ENCODE measurements around the gene CPOX.
A peak's percentile ranks its signal among the peaks of the same experiment; 100 is the strongest.

Gene CPOX

DNA sequence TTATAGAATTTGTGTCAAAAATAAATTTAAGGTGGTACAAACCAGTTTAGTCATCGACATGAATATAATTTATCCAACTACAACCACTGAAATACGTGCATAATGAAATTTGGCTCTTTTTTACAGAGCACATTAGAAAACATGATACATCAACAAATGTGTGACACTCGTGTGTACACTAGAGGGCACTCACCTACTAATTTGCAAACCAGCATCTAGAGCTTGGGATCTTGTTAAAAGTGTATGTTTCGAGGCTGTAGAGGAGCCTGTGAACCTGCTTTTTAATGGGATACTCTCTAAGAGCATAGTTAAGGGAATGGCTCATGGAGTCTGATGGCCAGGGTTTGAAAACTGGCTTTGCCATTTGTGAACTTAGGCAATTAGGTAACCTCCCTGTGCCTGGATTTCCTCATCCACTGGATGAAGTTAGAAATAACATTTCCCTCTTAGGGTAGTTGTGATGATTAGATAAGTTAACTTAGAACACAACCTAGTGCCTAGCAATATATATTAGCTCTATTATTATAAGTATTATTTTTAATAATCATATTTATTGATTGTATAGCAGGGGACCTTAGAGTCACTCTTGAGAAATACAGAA, 8.8 kb upstream of the CPOX start:
- no peak overlapping the region for H3K4me3 ChIP-seq (ENCODE audit: control insufficient read depth, low read depth, low read length)
- peak; percentile 75 for DNase-seq (ENCODE audit: low read depth)
- TF ChIP-seq CTCF (conservative IDR thresholded peaks at IDR 0.05; ENCODE audit: control insufficient read depth, insufficient read depth, low read depth, low read length) = peak; percentile 83

GRCh38 chr3:98601180-98601579, 7.8 kb upstream of the CPOX start:
- no peak overlapping the region for H3K4me3 ChIP-seq (ENCODE audit: control insufficient read depth, low read depth, low read length)
- no peak for TF ChIP-seq CTCF (conservative IDR thresholded peaks at IDR 0.05; ENCODE audit: control insufficient read depth, insufficient read depth, low read depth, low read length)
- no peak for DNase-seq (ENCODE audit: low read depth)

DNA sequence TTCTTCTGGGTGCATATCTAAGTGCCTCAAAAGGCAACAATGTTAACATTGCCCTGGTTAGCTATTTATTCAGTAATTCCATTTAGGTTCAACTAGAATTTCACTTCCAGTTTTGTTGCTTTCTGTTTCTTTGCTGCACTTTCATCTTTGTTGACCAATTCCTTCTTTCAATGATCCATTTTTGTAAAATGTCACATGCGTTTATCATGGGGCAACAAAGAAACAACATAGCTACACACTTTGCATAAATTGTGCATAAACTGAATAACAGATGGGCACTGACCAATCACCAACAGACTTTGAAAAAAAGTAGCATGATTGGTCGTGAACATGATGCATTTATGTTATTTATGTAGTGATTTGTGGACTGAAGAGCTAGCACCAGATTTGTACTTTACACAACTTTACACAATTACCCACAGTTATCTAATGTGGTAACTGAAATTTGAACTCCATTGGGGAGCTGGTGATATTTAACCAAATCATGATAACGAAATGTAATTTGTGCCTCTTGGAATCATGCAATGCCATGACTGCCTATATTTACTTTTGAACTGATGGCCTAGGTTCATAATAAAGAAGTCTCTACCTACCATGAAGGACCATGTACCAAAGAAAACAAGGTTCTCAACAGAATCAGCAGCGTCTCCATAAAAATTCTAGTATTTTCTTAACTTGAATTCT, 7.1 kb upstream of the CPOX start:
- no peak for DNase-seq (ENCODE audit: low read depth)
- H3K4me3 ChIP-seq (ENCODE audit: control insufficient read depth, low read depth, low read length) = no peak overlapping the region
- TF ChIP-seq CTCF (conservative IDR thresholded peaks at IDR 0.05; ENCODE audit: control insufficient read depth, insufficient read depth, low read depth, low read length) = no peak

DNA sequence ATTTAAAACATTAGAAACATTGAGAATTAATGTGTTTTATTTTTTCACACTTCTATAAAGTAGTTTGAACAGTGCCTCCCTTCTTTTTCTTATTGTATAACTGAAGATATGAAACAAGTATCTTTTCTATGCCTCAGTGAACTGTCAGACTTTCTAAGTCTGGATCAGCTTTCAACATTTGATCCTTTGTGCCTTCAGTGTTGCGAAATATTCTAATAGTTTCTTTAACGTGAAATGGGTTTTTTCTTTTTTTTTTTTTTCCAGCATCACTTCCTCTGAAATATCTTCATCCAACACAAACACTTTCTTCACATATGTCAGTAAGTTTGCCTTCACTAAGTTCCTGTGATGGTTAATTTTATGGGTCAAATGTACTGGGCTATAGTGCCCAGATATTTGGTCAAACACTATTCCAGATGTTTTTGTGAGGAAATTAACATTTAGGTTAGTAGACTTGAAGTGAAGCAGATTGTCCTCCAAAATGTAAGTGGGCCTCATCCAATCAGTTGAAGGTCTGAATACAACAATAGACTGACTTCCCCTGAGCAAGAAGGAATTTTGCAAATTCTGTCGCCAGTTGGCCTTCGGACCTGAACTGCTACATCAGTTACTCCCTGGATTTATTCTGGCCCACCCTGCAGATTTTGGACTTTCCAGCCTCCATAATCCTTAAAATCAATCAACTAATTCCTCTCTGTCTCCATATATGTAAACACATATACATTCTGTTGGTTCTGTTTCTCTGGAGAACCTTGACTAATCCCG, 6.4 kb upstream of the CPOX start:
- H3K4me3 ChIP-seq (ENCODE audit: control insufficient read depth, low read depth, low read length) = no peak overlapping the region
- peak; percentile 22 for DNase-seq (ENCODE audit: low read depth)
- TF ChIP-seq CTCF (conservative IDR thresholded peaks at IDR 0.05; ENCODE audit: control insufficient read depth, insufficient read depth, low read depth, low read length) = no peak

DNA sequence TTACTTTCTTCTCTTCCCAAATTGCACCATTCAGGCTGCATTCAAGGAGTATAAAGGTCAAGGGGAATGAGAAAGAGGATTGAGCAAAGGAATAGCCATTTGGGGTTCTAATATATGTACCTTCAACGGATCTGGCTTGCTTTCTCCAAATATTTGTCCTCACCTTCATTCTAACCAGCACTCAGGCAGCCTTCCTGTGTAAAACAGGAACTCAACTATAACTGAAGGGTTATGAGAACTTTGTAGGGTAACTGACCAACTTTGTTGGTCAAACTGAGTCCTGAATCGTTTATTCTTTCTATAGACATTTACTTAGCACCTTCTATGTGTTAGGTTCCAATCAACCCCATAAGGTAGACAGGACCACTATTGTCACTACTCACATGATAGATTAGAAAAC, 5.1 kb upstream of the CPOX start:
- no peak overlapping the region for H3K4me3 ChIP-seq (ENCODE audit: control insufficient read depth, low read depth, low read length)
- TF ChIP-seq CTCF (conservative IDR thresholded peaks at IDR 0.05; ENCODE audit: control insufficient read depth, insufficient read depth, low read depth, low read length) = no peak
- no peak for DNase-seq (ENCODE audit: low read depth)

GRCh38 chr3:98596541-98597500, 3.4 kb upstream of the CPOX start:
- TF ChIP-seq CTCF (conservative IDR thresholded peaks at IDR 0.05; ENCODE audit: control insufficient read depth, insufficient read depth, low read depth, low read length) = peak; percentile 63
- DNase-seq (ENCODE audit: low read depth) = peak; percentile 47
- no peak overlapping the region for H3K4me3 ChIP-seq (ENCODE audit: control insufficient read depth, low read depth, low read length)
